A673 (cell line): Measurements from ENCODE around the gene KLRK1. TPM values are rescaled to one million over a fixed set of nuclear protein-coding genes. Genes with fewer than 3 reads are reported as not detected.

Experiments
- total RNA-seq: library from RNA; stranded (reverse); gene quantifications from 2 replicates; pipeline ENCODE4 v1.2.3, GENCODE V29; 2021

KLRK1 gene
- total RNA-seq, 1 experiment from 2014 or later: not detected

Other genes with a start within 250 kb of the KLRK1 start
- gene OLR1, start 217.9 kb downstream of the KLRK1 start, total RNA-seq: not detected in 2 replicates
- gene TMEM52B, start 211.0 kb downstream of the KLRK1 start, total RNA-seq: 0.24 TPM in 1 of 2 replicates, not detected in the other
- 63.3 and 70.6 TPM in 2 replicates for gene GABARAPL1, start 177.2 kb downstream of the KLRK1 start, total RNA-seq
- 0.02 and 0.31 TPM in 2 replicates for gene KLRD1, start 82.2 kb downstream of the KLRK1 start, total RNA-seq
- not detected in 2 replicates for gene KLRC4, start 19.7 kb upstream of the KLRK1 start, total RNA-seq
- gene KLRC3, start 30.6 kb upstream of the KLRK1 start, total RNA-seq: not detected in 2 replicates
- gene KLRC2, start 46.0 kb upstream of the KLRK1 start, total RNA-seq: not detected in 2 replicates
- not detected in 2 replicates for gene KLRC1, start 63.3 kb upstream of the KLRK1 start, total RNA-seq
- gene EIF2S3B, start 115.8 kb upstream of the KLRK1 start, total RNA-seq: 3.8 and 5.1 TPM in 2 replicates
- gene MAGOHB, start 223.6 kb upstream of the KLRK1 start, total RNA-seq: 68.6 and 72.0 TPM in 2 replicates